Rectal smooth muscle tissue (tissue), 1 donor: ENCODE data around the gene CDC73.
"Not testable (repeated sequence)": the region's sequence is repeated elsewhere in the genome, so short reads cannot be mapped to it uniquely, and the experiment has no call there.

Experiments
- H3K27ac ChIP-seq: one replicate; pipeline ENCODE4 v1.7.0; 2013; ENCODE audit warnings: low read depth, low read length, inconsistent platforms
- H3K27me3 ChIP-seq: one replicate; pipeline ENCODE4 v1.7.0; 2013; ENCODE audit warnings: low read length; ENCODE audit not compliant: control insufficient read depth, insufficient read depth
- H3K36me3 ChIP-seq: one replicate; pipeline ENCODE4 v1.7.0; 2013; ENCODE audit warnings: low read length; ENCODE audit not compliant: control insufficient read depth, insufficient read depth
- H3K4me1 ChIP-seq: one replicate; pipeline ENCODE4 v1.7.0; 2013; ENCODE audit warnings: low read length; ENCODE audit not compliant: control insufficient read depth, insufficient read depth
- H3K4me3 ChIP-seq: one replicate; pipeline ENCODE4 v1.7.0; 2013; ENCODE audit warnings: low read length
- H3K9ac ChIP-seq: one replicate; pipeline ENCODE4 v1.7.0; 2013; ENCODE audit warnings: low read length

CDC73 gene

GRCh38 chr1:193221651-193222050 is 99.8 kb downstream of the CDC73 start:
- no peak overlapping the region for H3K27ac ChIP-seq
- H3K9ac ChIP-seq: no peak overlapping the region
- peaks cover 10% of the 10 kb centered on the region for H3K36me3 ChIP-seq
- H3K27me3 ChIP-seq: no peaks in the 10 kb centered on the region
- H3K4me3 ChIP-seq: no peak overlapping the region
- H3K4me1 ChIP-seq: no peaks in the 10 kb centered on the region

DNA sequence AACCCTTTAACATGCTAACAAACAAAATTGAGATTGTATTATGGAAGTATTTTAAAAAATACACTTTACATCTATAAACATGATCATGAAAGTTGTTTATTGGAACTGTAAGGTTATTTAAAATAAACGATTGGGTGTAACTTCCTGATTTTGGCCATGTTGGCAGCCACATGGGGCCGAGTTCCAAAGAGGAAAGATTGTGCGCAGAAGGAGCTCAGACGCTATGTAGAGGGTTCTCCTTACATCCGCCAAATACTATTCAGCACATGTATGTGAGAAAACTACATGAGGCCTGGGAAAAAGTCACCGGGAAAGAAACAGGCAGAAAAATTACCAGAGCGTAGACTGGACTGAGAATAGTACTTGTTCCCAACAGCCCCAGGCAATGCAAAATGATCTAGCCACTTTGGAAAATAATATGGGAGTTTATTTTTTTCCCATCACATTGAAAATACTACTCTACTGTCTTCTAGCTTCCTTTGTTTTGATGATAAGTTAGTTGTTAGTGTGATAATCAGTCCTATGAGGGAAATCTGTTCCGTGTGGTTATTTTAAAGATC is 100.3 kb downstream of the CDC73 start:
- Histone ChIP-seq H3K27ac (no peak overlapping the region), H3K4me3 (no peak overlapping the region)

GRCh38 chr1:193229136-193229535 is 107.3 kb downstream of the CDC73 start:
- Histone ChIP-seq H3K9ac (no peak overlapping the region), H3K27me3 (no peaks in the 10 kb centered on the region), H3K36me3 (peaks cover 3% of the 10 kb centered on the region), H3K27ac (no peak overlapping the region), H3K4me3 (no peak overlapping the region), H3K4me1 (no peaks in the 10 kb centered on the region)

More for the DNA sequence above, 100.3 kb downstream of the CDC73 start:
- H3K4me1 ChIP-seq: no peaks in the 10 kb centered on the region
- no peaks in the 10 kb centered on the region for H3K27me3 ChIP-seq
- peaks cover 10% of the 10 kb centered on the region for H3K36me3 ChIP-seq
- H3K9ac ChIP-seq: no peak overlapping the region

DNA sequence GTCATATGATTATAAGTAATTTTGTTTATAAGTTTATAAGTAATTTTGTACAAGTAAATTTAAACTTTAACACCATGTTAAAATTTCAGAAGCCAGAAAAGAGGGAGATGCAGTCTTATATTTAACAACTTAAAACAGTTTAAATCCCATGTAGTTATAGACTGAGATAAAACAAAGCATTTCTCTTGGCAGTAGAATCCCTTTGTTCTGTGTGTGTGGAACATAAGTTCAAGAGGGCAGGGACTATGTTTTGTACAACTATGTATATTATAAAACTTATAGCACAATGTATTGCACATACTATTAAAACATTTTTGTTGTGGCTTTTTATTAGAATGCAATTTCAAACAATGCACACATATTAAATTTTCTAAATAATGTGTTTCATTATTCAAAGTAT is 109.3 kb downstream of the CDC73 start:
- not testable (repeated sequence) for H3K27ac ChIP-seq, H3K36me3 ChIP-seq, H3K4me1 ChIP-seq, H3K27me3 ChIP-seq, H3K4me3 ChIP-seq, H3K9ac ChIP-seq

GRCh38 chr1:193234530-193234929 is 112.7 kb downstream of the CDC73 start:
- Histone ChIP-seq H3K4me1 (no peaks in the 10 kb centered on the region), H3K36me3 (peaks cover 3% of the 10 kb centered on the region), H3K4me3 (no peak overlapping the region), H3K27me3 (no peaks in the 10 kb centered on the region), H3K9ac (no peak overlapping the region), H3K27ac (no peak overlapping the region)

- H3K4me3 ChIP-seq: no peak overlapping the region
- no peak overlapping the region for H3K9ac ChIP-seq
- no peaks in the 10 kb centered on the region for H3K27me3 ChIP-seq
- H3K36me3 ChIP-seq: peaks cover 3% of the 10 kb centered on the region
- H3K4me1 ChIP-seq: no peaks in the 10 kb centered on the region
- no peak overlapping the region for H3K27ac ChIP-seq
Observed at GRCh38 chr1:193237381-193237978, 115.6 kb downstream of the CDC73 start.

DNA sequence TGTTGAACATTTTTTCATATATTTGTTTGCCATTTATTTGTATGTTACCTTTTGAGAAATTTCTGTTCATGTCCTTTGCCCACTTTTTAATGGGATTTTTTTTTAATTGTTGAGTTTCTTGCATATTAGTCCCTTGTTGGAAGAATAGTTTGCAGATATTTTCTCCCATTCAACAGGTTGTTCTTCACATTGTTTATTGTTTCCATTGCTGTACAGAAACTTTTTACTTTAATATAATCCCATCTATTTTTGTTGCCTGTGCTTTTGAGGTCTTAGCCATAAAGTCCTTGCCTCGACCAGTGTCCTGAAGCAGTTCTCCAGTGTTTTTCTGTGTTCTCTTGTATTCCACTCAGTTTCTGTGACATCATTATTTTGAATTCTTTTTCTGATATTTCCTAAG is 118.8 kb downstream of the CDC73 start:
- H3K36me3 ChIP-seq: no peaks in the 10 kb centered on the region
- H3K27ac ChIP-seq: no peak overlapping the region
- H3K4me1 ChIP-seq: no peaks in the 10 kb centered on the region
- H3K27me3 ChIP-seq: no peaks in the 10 kb centered on the region
- no peak overlapping the region for H3K4me3 ChIP-seq
- H3K9ac ChIP-seq: no peak overlapping the region

DNA sequence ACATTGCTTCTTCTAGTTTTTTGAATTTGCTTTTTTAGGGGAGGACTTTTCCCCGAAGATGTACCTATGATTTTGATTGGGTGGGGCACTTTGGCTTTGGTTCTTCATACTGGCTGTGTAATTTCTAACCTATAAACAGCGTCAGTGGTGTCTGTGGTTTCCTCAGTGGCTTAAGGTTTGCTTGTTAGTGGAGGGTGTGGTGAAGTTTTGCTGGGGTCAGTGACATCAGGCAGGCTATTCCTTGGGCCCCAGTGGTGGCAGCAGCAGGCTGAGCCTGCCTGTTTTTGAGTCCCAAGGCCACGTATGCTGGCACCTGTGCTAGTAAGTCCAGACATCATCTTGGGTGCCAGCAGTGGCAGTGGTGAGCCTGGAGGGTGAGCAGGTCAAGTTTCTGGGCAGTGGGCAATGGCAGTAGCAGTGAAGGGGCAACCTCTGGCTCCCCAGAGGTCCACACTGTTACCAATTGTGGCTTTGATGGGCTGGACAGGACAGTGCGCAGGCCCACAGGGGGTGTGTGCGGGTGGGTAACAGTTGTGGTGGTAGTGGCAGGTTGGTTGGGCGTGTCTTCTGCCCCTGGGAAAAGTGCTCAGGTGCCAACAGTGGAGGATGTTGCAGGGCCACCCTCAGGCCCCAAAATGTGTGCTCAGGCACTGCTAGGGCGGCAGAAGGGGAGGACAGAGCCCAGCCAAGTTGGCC is 119.4 kb downstream of the CDC73 start:
- Histone ChIP-seq H3K36me3 (no peaks in the 10 kb centered on the region), H3K27me3 (no peaks in the 10 kb centered on the region), H3K4me3 (no peak overlapping the region), H3K27ac (no peak overlapping the region), H3K4me1 (no peaks in the 10 kb centered on the region), H3K9ac (no peak overlapping the region)

DNA sequence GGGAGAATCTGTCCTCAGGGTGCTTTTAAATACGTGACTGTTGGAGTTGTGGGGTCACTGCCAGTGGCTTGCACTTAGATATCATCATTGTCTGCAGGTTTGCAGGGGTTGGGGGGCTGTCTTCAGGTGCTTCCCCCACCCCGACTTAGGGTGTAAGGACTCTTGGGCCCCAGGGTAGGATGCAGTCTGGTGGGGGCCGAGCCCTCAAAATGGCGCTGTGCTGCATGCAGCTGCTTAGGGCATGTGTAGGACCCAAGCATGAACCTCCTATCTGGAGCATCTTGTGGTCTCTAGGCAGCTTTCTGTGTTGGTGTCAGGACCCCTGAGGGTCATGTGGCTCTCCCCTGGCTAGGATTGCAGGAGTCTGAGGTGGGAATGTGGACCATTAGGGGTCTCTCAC is 120.2 kb downstream of the CDC73 start:
- Histone ChIP-seq H3K27me3 (no peaks in the 10 kb centered on the region), H3K4me3 (no peak overlapping the region), H3K36me3 (no peaks in the 10 kb centered on the region), H3K4me1 (no peaks in the 10 kb centered on the region), H3K27ac (no peak overlapping the region), H3K9ac (no peak overlapping the region)

- H3K36me3 ChIP-seq: peaks cover 8% of the 10 kb centered on the region
Observed at GRCh38 chr1:193249187-193249586, 127.4 kb downstream of the CDC73 start.

GRCh38 chr1:193251950-193252349 is 130.1 kb downstream of the CDC73 start:
- Histone ChIP-seq H3K27ac (no peak overlapping the region), H3K4me3 (no peak overlapping the region), H3K36me3 (peaks cover 8% of the 10 kb centered on the region), H3K4me1 (no peaks in the 10 kb centered on the region), H3K27me3 (no peaks in the 10 kb centered on the region), H3K9ac (no peak overlapping the region)

More at GRCh38 chr1:193249187-193249586, 127.4 kb downstream of the CDC73 start:
- H3K27me3 ChIP-seq: no peaks in the 10 kb centered on the region
- no peak overlapping the region for H3K27ac ChIP-seq
- H3K4me1 ChIP-seq: no peaks in the 10 kb centered on the region
- H3K9ac ChIP-seq: no peak overlapping the region
- H3K4me3 ChIP-seq: no peak overlapping the region

DNA sequence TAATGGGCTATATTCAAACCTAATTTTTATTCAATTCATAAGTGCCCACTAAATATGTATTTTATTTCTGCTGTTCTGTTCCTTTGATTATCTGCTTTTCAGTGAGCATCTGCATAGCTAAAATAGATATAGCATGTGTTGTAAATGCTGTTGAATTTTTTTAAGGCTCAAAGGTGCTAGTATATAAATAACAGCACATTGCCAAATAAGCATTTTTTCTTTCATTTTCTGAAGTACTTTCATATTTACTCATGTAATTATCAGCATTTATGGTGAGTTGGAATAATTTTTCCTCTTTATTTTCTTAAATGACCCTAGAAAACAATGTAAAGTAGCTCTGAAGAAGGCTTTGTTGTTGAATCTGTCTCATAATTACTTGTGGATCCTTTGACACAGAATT is 134.2 kb downstream of the CDC73 start:
- Histone ChIP-seq H3K27me3 (no peaks in the 10 kb centered on the region), H3K4me1 (no peaks in the 10 kb centered on the region), H3K4me3 (no peak overlapping the region), H3K36me3 (peaks cover 3% of the 10 kb centered on the region), H3K9ac (no peak overlapping the region), H3K27ac (no peak overlapping the region)

DNA sequence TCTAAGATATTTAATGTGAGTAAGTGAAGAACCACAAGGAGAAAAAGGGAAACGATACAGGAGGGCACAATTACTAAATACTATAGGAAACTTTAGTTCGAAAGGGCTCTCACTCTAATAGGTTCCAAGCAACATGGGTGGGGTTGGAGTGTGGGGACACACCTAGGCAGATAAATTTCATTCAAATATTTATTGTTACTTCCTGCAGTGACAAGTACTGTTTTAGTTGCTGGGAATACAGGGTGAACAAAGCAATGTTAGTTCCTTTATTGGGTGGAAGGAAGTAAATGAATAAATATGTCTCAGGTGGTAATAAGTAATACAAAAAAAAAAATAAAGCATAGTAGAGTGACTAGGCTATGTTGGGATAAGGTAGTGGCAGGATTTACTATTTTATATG is 137.8 kb downstream of the CDC73 start:
- no peaks in the 10 kb centered on the region for H3K27me3 ChIP-seq
- H3K36me3 ChIP-seq: peaks cover 3% of the 10 kb centered on the region
- H3K27ac ChIP-seq: no peak overlapping the region
- H3K4me1 ChIP-seq: no peaks in the 10 kb centered on the region
- no peak overlapping the region for H3K9ac ChIP-seq
- H3K4me3 ChIP-seq: no peak overlapping the region
